ENCODE results near the gene EIF5B. TPM values are rescaled to one million over a fixed set of nuclear protein-coding genes. Genes with fewer than 3 reads are reported as not detected.

Gene EIF5B
- total and polyA plus RNA-seq, 2 experiments from 2014 or later = 18.3 to 19.1 TPM

- H3K27me3 ChIP-seq = no peaks in the 10 kb centered on the region
- no peak overlapping the region for H3K4me2 ChIP-seq
- H3K4me3 ChIP-seq = no peak overlapping the region
- H3K9me3 ChIP-seq (ENCODE audit: low read depth) = no peaks in the 10 kb centered on the region
- H2AFZ ChIP-seq = no peak overlapping the region
- DNase-seq (ENCODE audit: low spot score) = no peak
- no peaks in the 10 kb centered on the region for H3K4me1 ChIP-seq (ENCODE audit: insufficient read depth)
- peak overlapping the region; percentile 43 for H3K27ac ChIP-seq
- no peaks in the 10 kb centered on the region for H3K36me3 ChIP-seq (replicated peaks; ENCODE audit: insufficient read depth, low read depth)
- WGBS (ENCODE audit: low lambda C conversion rate, missing lambda C conversion rate) = 94% methylated on average over 12 of the region's 12 CpGs
- TF ChIP-seq, protein P1, sequence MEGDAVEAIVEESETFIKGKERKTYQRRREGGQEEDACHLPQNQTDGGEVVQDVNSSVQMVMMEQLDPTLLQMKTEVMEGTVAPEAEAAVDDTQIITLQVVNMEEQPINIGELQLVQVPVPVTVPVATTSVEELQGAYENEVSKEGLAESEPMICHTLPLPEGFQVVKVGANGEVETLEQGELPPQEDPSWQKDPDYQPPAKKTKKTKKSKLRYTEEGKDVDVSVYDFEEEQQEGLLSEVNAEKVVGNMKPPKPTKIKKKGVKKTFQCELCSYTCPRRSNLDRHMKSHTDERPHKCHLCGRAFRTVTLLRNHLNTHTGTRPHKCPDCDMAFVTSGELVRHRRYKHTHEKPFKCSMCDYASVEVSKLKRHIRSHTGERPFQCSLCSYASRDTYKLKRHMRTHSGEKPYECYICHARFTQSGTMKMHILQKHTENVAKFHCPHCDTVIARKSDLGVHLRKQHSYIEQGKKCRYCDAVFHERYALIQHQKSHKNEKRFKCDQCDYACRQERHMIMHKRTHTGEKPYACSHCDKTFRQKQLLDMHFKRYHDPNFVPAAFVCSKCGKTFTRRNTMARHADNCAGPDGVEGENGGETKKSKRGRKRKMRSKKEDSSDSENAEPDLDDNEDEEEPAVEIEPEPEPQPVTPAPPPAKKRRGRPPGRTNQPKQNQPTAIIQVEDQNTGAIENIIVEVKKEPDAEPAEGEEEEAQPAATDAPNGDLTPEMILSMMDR (IDR thresholded peaks at IDR 0.05; ENCODE audit: poor library complexity) = no peak
- no peak for TF ChIP-seq EZH2 (IDR thresholded peaks at IDR 0.05; ENCODE audit: borderline replicate concordance)
- no peak for TF ChIP-seq EZH2phosphoT487 (IDR thresholded peaks at IDR 0.05; ENCODE audit: low read depth, severe bottlenecking, unreplicated experiment)
- no peaks in the 10 kb centered on the region for H3K79me2 ChIP-seq
- H4K20me1 ChIP-seq (ENCODE audit: insufficient read depth, poor library complexity, severe bottlenecking) = no peaks in the 10 kb centered on the region
- no peaks in the 10 kb centered on the region for H3K9me2 ChIP-seq (replicated peaks; ENCODE audit: insufficient read depth)
Measured at GRCh38 chr2:99431587-99432275, 94.5 kb downstream of the EIF5B start.

GRCh38 chr2:99433340-99433739 is 96.2 kb downstream of the EIF5B start:
- 72% methylated on average over 2 of the region's 2 CpGs for WGBS (ENCODE audit: low lambda C conversion rate, missing lambda C conversion rate)
- Histone ChIP-seq H3K4me2 (no peak overlapping the region), H2AFZ (no peak overlapping the region), H3K9me2 (replicated peaks; ENCODE audit: insufficient read depth) (no peaks in the 10 kb centered on the region), H3K79me2 (no peaks in the 10 kb centered on the region), H3K9me3 (ENCODE audit: low read depth) (no peaks in the 10 kb centered on the region), H3K27me3 (no peaks in the 10 kb centered on the region), H3K4me3 (no peak overlapping the region), H3K27ac (no peak overlapping the region), H3K36me3 (replicated peaks; ENCODE audit: insufficient read depth, low read depth) (no peaks in the 10 kb centered on the region), H4K20me1 (ENCODE audit: insufficient read depth, poor library complexity, severe bottlenecking) (no peaks in the 10 kb centered on the region), H3K4me1 (ENCODE audit: insufficient read depth) (no peaks in the 10 kb centered on the region)
- TF ChIP-seq EZH2 (IDR thresholded peaks at IDR 0.05; ENCODE audit: borderline replicate concordance) (no peak), EZH2phosphoT487 (IDR thresholded peaks at IDR 0.05; ENCODE audit: low read depth, severe bottlenecking, unreplicated experiment) (no peak)
- TF ChIP-seq, protein P1 (IDR thresholded peaks at IDR 0.05; ENCODE audit: poor library complexity) = no peak
- no peak for DNase-seq (ENCODE audit: low spot score)

DNA sequence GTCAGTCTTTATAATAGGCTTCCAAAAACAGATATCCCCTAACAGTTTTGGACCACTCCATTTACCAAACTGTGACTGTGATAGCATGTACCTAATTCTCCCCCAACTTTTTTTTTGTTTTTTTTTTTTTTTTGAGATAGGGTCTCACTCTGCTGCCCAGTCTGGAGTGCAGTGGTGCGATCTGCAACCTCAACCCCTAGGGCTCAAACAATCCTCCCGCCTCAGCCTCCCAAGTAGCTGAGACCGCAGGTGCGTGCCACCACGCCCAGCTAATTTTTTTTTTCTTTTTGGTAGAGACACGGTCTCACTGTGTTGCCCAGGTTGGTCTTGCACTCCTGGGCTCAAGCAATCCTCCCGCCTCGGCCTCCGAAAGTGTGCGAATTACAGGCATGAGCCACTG is 99.7 kb downstream of the EIF5B start:
- Histone ChIP-seq H2AFZ (no peak overlapping the region), H3K4me3 (no peak overlapping the region), H3K9me3 (ENCODE audit: low read depth) (no peaks in the 10 kb centered on the region), H3K27me3 (no peaks in the 10 kb centered on the region), H3K79me2 (no peaks in the 10 kb centered on the region), H3K36me3 (replicated peaks; ENCODE audit: insufficient read depth, low read depth) (no peaks in the 10 kb centered on the region), H4K20me1 (ENCODE audit: insufficient read depth, poor library complexity, severe bottlenecking) (no peaks in the 10 kb centered on the region), H3K4me2 (no peak overlapping the region), H3K4me1 (ENCODE audit: insufficient read depth) (no peaks in the 10 kb centered on the region), H3K27ac (no peak overlapping the region), H3K9me2 (replicated peaks; ENCODE audit: insufficient read depth) (no peaks in the 10 kb centered on the region)
- no peak for TF ChIP-seq EZH2phosphoT487 (IDR thresholded peaks at IDR 0.05; ENCODE audit: low read depth, severe bottlenecking, unreplicated experiment)
- TF ChIP-seq EZH2 (IDR thresholded peaks at IDR 0.05; ENCODE audit: borderline replicate concordance) = no peak
- TF ChIP-seq, protein P1 (IDR thresholded peaks at IDR 0.05; ENCODE audit: poor library complexity) = no peak
- 98% methylated on average over 10 of the region's 10 CpGs for WGBS (ENCODE audit: low lambda C conversion rate, missing lambda C conversion rate)
- no peak for DNase-seq (ENCODE audit: low spot score)

Measured in hepatocyte (in vitro differentiated cells).